ENCODE results near the gene MASTL. TPM values are rescaled to one million over a fixed set of nuclear protein-coding genes. Genes with fewer than 3 reads are reported as not detected.

MASTL gene
- total RNA-seq, 4 donors from 2014 or later, result 5.5 to 13.1 (median 8.1) TPM

DNA sequence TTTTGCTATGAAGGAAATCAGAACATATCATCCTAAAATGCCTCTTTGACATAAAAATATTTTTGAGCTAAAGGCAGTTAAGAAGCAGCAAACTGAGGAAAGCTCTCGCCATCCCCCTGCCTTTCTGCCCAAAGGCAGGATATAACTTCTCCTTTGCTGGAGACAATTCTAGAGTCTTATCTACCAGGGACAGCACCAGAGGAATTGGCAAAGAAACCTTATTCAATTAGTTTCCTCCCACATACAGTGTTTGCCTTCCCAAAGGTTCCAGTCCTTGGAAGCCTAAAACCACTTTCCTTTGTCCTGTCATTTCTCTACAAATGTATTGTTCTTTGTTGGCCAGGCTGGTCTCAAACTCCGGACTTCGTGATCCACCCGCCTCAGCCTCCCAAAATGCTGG, 33.7 kb downstream of the MASTL start:
- no peaks in the 10 kb centered on the region for H3K9me3 ChIP-seq
- no peaks in the 10 kb centered on the region for H3K4me1 ChIP-seq
- 94 to 96% methylated on average over 4 of the region's 4 CpGs for WGBS, 2 donors
- no peaks in the 10 kb centered on the region for H3K36me3 ChIP-seq
- H3K27me3 ChIP-seq, result no peaks in the 10 kb centered on the region
- TF ChIP-seq POLR2A (IDR thresholded peaks at IDR 0.05), result no peak
- TF ChIP-seq, protein P1, sequence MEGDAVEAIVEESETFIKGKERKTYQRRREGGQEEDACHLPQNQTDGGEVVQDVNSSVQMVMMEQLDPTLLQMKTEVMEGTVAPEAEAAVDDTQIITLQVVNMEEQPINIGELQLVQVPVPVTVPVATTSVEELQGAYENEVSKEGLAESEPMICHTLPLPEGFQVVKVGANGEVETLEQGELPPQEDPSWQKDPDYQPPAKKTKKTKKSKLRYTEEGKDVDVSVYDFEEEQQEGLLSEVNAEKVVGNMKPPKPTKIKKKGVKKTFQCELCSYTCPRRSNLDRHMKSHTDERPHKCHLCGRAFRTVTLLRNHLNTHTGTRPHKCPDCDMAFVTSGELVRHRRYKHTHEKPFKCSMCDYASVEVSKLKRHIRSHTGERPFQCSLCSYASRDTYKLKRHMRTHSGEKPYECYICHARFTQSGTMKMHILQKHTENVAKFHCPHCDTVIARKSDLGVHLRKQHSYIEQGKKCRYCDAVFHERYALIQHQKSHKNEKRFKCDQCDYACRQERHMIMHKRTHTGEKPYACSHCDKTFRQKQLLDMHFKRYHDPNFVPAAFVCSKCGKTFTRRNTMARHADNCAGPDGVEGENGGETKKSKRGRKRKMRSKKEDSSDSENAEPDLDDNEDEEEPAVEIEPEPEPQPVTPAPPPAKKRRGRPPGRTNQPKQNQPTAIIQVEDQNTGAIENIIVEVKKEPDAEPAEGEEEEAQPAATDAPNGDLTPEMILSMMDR (IDR thresholded peaks at IDR 0.05), result no peak
- no peak overlapping the region for H3K27ac ChIP-seq
- no peak for DNase-seq
- no peak overlapping the region for H3K4me3 ChIP-seq (replicated peaks in 1 of 3)
- intact Hi-C loops (cut with DNase I), result no loop called here

GRCh38 chr10:27190508-27190907, 35.4 kb downstream of the MASTL start:
- TF ChIP-seq, protein P1 (IDR thresholded peaks at IDR 0.05), result no peak
- TF ChIP-seq POLR2A (IDR thresholded peaks at IDR 0.05), result no peak
- no peak overlapping the region for H3K27ac ChIP-seq
- DNase-seq, result no peak
- H3K27me3 ChIP-seq, result no peaks in the 10 kb centered on the region
- H3K9me3 ChIP-seq, result no peaks in the 10 kb centered on the region
- WGBS, 2 donors, result 87 to 89% methylated on average over 2 of the region's 2 CpGs
- H3K36me3 ChIP-seq, result peaks cover 0 to under 1% of the 10 kb centered on the region in 2 donors
- no peaks in the 10 kb centered on the region for H3K4me1 ChIP-seq
- no peak overlapping the region for H3K4me3 ChIP-seq (replicated peaks in 1 of 3)
- intact Hi-C loops (cut with DNase I), result no loop called here

GRCh38 chr10:27192284-27192683, 37.1 kb downstream of the MASTL start:
- Histone ChIP-seq H3K27ac (no peak overlapping the region), H3K4me1 (no peaks in the 10 kb centered on the region), H3K36me3 (peaks cover 3 to 8% of the 10 kb centered on the region in 2 donors), H3K4me3 (replicated peaks in 1 of 3) (no peak overlapping the region), H3K27me3 (no peaks in the 10 kb centered on the region), H3K9me3 (no peaks in the 10 kb centered on the region)
- WGBS, 2 donors, result 78 to 81% methylated on average over 3 of the region's 3 CpGs
- DNase-seq, result no peak
- intact Hi-C loops (cut with DNase I), result no loop called here
- TF ChIP-seq, protein P1 (IDR thresholded peaks at IDR 0.05), result no peak
- TF ChIP-seq POLR2A (IDR thresholded peaks at IDR 0.05), result no peak

DNA sequence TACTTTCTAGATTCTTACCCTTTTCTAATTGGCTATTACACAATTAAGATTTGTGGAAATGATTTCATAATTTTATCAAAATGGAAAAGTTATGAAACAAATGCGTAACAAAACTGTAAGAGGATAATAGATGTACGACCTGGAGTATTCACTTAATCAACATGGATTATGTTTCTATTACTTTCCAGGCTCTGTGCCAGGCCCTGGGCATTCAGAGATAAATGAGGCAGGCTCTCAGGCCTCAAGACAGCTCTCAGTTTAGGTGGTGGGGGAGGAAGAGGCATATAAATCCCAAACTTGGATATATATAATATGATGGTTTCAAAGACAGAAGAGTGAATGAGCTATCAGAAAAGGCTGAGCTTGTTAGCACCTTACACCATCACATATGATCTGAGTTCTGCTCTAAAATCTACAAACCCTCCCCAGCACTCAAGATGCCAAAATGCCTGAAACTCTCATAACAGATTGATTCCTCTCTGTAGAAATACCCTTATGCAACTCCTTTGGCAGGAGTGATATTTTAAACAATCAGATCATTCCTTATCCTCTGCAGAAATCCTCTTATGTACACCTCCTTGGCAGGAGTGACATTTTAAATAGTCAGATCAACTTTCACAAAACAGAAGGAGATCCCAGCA, 42.9 kb downstream of the MASTL start:
- H3K4me3 ChIP-seq (replicated peaks in 1 of 3), result no peak overlapping the region
- DNase-seq, result no peak
- 74 to 82% methylated on average over 2 of the region's 2 CpGs for WGBS, 2 donors
- H3K27ac ChIP-seq, result no peak overlapping the region
- intact Hi-C loops (cut with DNase I), result no loop called here
- H3K4me1 ChIP-seq, result no peaks in the 10 kb centered on the region
- H3K36me3 ChIP-seq, result peaks cover 11 to 23% of the 10 kb centered on the region in 2 donors
- H3K9me3 ChIP-seq, result no peaks in the 10 kb centered on the region
- TF ChIP-seq, protein P1 (IDR thresholded peaks at IDR 0.05), result no peak
- no peak for TF ChIP-seq POLR2A (IDR thresholded peaks at IDR 0.05)
- H3K27me3 ChIP-seq, result no peaks in the 10 kb centered on the region

GRCh38 chr10:27203806-27204205, 48.7 kb downstream of the MASTL start:
- intact Hi-C loops (cut with DNase I), result no loop called here
- Histone ChIP-seq H3K4me1 (no peaks in the 10 kb centered on the region), H3K9me3 (no peaks in the 10 kb centered on the region), H3K36me3 (peaks cover 55 to 56% of the 10 kb centered on the region in 2 donors), H3K27ac (no peak overlapping the region), H3K27me3 (no peaks in the 10 kb centered on the region), H3K4me3 (replicated peaks in 1 of 3) (no peak overlapping the region)
- no peak for TF ChIP-seq POLR2A (IDR thresholded peaks at IDR 0.05)
- TF ChIP-seq, protein P1 (IDR thresholded peaks at IDR 0.05), result no peak
- DNase-seq, result no peak
- WGBS, 2 donors, result 94% methylated on average over 5 of the region's 5 CpGs
